Neural progenitor cell (in vitro differentiated cells): ENCODE data around the gene TRPM2.

ENCODE experiments used
- CTCF ChIP-seq: fragments of 200-600 bp; sonication (generic); IDR thresholded peaks from 2 replicates; pipeline ENCODE4 v1.5.1; 2017; ENCODE audit warnings: antibody characterized with exemption, mild to moderate bottlenecking
- EZH2 ChIP-seq: fragments of 200-600 bp; sonication (generic); IDR thresholded peaks from 2 replicates; pipeline ENCODE4 v1.6.1; 2017; ENCODE audit warnings: antibody characterized with exemption, mild to moderate bottlenecking, moderate library complexity
- EZH2phosphoT487 ChIP-seq: fragments of 200-600 bp; sonication (generic); IDR thresholded peaks from 2 replicates; pipeline ENCODE4 v1.6.1; 2017; ENCODE audit warnings: antibody characterized with exemption

- no peak for TF ChIP-seq CTCF
- TF ChIP-seq EZH2 = no peak
- no peak for TF ChIP-seq EZH2phosphoT487
Measured at GRCh38 chr21:44405091-44405947, 51.9 kb downstream of the TRPM2 start.
